Germinal center (tissue), 1 donor: ENCODE measurements around the gene DCAF4.
A peak's percentile ranks its signal among the peaks of the same experiment; 100 is the strongest.
"Not testable (repeated sequence)": the region's sequence is repeated elsewhere in the genome, so short reads cannot be mapped to it uniquely, and the experiment has no call there.

ENCODE experiments used
- DNase-seq: peaks from one replicate; pipeline ENCODE4 v3.0.0; 2012; ENCODE audit warnings: mixed read lengths, low spot score

Gene DCAF4

GRCh38 chr14:72932893-72933292 lies 6.6 kb downstream of the DCAF4 start:
- DNase-seq: no peak

- DNase-seq: no peak
These were observed 13.4 kb downstream of the DCAF4 start for GRCh38 chr14:72939630-72940029.

- DNase-seq: no peak
These were observed 15.2 kb downstream of the DCAF4 start for GRCh38 chr14:72941286-72941985.

GRCh38 chr14:72942934-72943333 lies 16.7 kb downstream of the DCAF4 start:
- DNase-seq: no peak

- no peak for DNase-seq
These were observed 17.7 kb downstream of the DCAF4 start for GRCh38 chr14:72943876-72944430.

GRCh38 chr14:72945356-72946027 lies 19.2 kb downstream of the DCAF4 start:
- DNase-seq: no peak

GRCh38 chr14:72946491-72946890 lies 20.2 kb downstream of the DCAF4 start:
- no peak for DNase-seq

GRCh38 chr14:72947366-72948160 lies 21.3 kb downstream of the DCAF4 start:
- DNase-seq: no peak

- peak; percentile 63 for DNase-seq
These were observed 22.3 kb downstream of the DCAF4 start for GRCh38 chr14:72948481-72949138.

- DNase-seq: no peak
These were observed 25.9 kb downstream of the DCAF4 start for GRCh38 chr14:72952171-72952570.

- DNase-seq: not testable (repeated sequence)
These were observed 30.5 kb downstream of the DCAF4 start for GRCh38 chr14:72956741-72957140.

- DNase-seq: no peak
These were observed 30.9 kb downstream of the DCAF4 start for GRCh38 chr14:72957213-72957612.

GRCh38 chr14:72958548-72958947 lies 32.3 kb downstream of the DCAF4 start:
- no peak for DNase-seq

GRCh38 chr14:72961016-72961415 lies 34.8 kb downstream of the DCAF4 start:
- DNase-seq: not testable (repeated sequence)

GRCh38 chr14:72961579-72962335 lies 35.5 kb downstream of the DCAF4 start:
- DNase-seq: no peak

GRCh38 chr14:72962336-72962754 lies 36.1 kb downstream of the DCAF4 start:
- not testable (repeated sequence) for DNase-seq

- no peak for DNase-seq
These were observed 36.6 kb downstream of the DCAF4 start for GRCh38 chr14:72962829-72963312.

- DNase-seq: no peak
These were observed 39.0 kb downstream of the DCAF4 start for GRCh38 chr14:72965249-72965648.

GRCh38 chr14:72966038-72966437 lies 39.8 kb downstream of the DCAF4 start:
- no peak for DNase-seq

- no peak for DNase-seq
These were observed 42.1 kb downstream of the DCAF4 start for GRCh38 chr14:72968316-72968715.

GRCh38 chr14:72970058-72970630 lies 43.9 kb downstream of the DCAF4 start:
- no peak for DNase-seq
